ENCODE data around the gene GAL3ST2. TPM values are rescaled to one million over a fixed set of nuclear protein-coding genes. Genes with fewer than 3 reads are reported as not detected.
A peak's percentile ranks its signal among the peaks of the same experiment; 100 is the strongest.
"Not testable (repeated sequence)": the region's sequence is repeated elsewhere in the genome, so short reads cannot be mapped to it uniquely, and the experiment has no call there.

The GAL3ST2 gene
- total RNA-seq, 2 experiments from 2014 or later = 0.22 to 0.43 TPM

GRCh38 chr2:241806217-241806616 is 29.6 kb downstream of the GAL3ST2 start:
- ATAC-seq (ENCODE audit: low read depth); DNase-seq; H3K4me3 Mint-ChIP-seq; H3K9me3 Mint-ChIP-seq; H3K36me3 Mint-ChIP-seq; H3K27me3 Mint-ChIP-seq; POLR2A ChIA-PET; H3K27ac Mint-ChIP-seq: not testable (repeated sequence)
- peaks cover 10% of the 10 kb centered on the region for H3K4me1 Mint-ChIP-seq

- H3K36me3 Mint-ChIP-seq = no peaks in the 10 kb centered on the region
- no peak overlapping the region for H3K27ac Mint-ChIP-seq
- H3K9me3 Mint-ChIP-seq = no peaks in the 10 kb centered on the region
- ATAC-seq (ENCODE audit: low read depth) (no peak), DNase-seq (no peak)
- POLR2A ChIA-PET = no interaction called here
- H3K27me3 Mint-ChIP-seq = no peaks in the 10 kb centered on the region
- H3K4me3 Mint-ChIP-seq = no peak overlapping the region
- H3K4me1 Mint-ChIP-seq = peaks cover 10% of the 10 kb centered on the region
Observed at GRCh38 chr2:241808051-241808720, 31.6 kb downstream of the GAL3ST2 start.

DNA sequence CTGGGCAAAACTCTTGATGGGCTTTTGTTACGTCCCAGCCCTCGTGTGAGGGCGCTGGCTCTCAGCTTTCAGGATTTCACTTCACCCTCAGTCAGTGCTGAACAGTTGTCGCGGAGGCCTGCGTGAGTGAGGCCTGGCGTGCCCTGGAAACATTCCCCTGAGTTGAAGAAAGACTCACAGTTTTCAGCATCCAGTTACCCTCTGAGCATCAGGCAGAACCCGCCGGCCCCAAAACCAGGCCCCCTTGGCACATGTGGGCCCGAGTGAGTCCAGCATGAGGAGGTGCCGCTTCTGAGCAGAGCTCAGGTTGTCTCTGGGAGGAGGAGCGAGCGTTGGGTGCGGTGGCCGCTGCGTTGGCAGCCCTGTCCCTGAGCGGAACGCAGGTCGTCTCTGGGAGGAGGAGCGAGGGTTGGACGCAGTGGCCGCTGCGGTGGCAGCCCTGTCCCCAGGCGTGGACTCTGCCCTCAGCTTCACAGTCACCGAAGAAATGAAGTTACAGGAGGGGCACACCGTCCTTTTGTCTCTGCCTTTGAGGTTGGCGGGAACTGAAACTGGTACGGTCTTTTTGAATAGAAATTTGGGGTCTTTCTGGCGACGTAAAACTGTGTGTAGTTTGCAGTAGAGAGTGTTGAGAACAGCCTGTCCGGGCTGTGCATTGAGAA is 32.2 kb downstream of the GAL3ST2 start, which contains the start of gene NEU4:
Gene NEU4, plus strand, starts transcription at position 473 of the 662 bp plus-strand sequence. CDS start 5,292 bp downstream, outside the sequence.
- POLR2A ChIA-PET = no interaction called here
- Mint-ChIP-seq H3K9me3 (no peaks in the 10 kb centered on the region), H3K27ac (no peak within 1 kb of the TSS), H3K36me3 (no peaks in the 10 kb centered on the region), H3K4me3 (no peak within 1 kb of the TSS), H3K4me1 (peaks cover 8% of the 10 kb centered on the region), H3K27me3 (no peaks in the 10 kb centered on the region)
- DNase-seq (peak; percentile 28), ATAC-seq (ENCODE audit: low read depth) (no peak)

- peak; percentile 24 for DNase-seq
- no peak overlapping the region for H3K27ac Mint-ChIP-seq
- H3K4me1 Mint-ChIP-seq = peaks cover 6% of the 10 kb centered on the region
- no peaks in the 10 kb centered on the region for H3K36me3 Mint-ChIP-seq
- H3K27me3 Mint-ChIP-seq = no peaks in the 10 kb centered on the region
- no peak for ATAC-seq (ENCODE audit: low read depth)
- no peak overlapping the region for H3K4me3 Mint-ChIP-seq
- POLR2A ChIA-PET = no interaction called here
- no peaks in the 10 kb centered on the region for H3K9me3 Mint-ChIP-seq
Observed at GRCh38 chr2:241809383-241810306, 33.0 kb downstream of the GAL3ST2 start.

DNA sequence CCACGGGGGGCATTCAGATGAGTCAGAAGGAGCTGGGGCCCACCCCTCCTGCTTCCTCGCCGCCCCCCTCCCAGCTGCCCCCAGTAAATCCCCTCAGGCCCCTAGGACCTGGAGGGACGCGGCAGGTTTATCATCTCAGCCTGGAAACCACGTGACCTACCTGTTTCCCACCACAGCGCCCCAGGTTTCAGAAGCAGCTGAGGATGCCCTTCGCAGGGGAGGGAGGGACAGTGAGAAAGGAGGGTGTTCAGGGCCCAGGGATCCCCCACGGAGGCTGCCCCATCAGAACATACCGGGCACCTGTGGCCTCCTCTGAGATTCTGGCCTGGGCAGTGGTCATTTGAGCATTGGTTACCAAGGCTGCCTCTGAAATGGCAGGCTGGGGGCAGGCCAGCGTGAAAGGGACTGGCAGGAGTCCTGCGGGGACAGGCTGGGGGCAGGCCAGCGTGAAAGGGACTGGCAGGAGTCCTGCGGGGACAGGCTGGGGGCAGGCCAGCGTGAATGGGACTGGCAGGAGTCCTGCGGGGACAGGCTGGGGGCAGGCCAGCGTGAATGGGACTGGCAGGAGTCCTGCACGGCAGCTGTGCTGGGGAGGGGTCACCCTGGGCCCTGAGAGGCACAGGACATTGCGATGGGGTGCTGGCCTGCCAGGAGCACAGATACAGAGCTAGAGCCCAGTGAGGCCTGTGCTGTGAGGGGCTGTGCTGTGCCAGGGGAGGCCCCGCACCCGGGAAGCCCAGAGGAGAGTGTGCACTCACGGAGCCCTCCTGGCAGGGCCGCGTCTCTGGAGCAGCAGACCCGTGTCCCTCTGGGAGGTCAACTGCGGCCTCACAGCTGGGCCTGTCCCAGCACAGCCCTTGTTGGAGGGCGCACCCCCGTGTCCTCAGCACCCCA is 33.9 kb downstream of the GAL3ST2 start:
- no peak for ATAC-seq (ENCODE audit: low read depth)
- no peaks in the 10 kb centered on the region for H3K36me3 Mint-ChIP-seq
- DNase-seq = peak; percentile 29
- POLR2A ChIA-PET = no interaction called here
- peaks cover 3% of the 10 kb centered on the region for H3K4me1 Mint-ChIP-seq
- H3K27me3 Mint-ChIP-seq = no peaks in the 10 kb centered on the region
- no peaks in the 10 kb centered on the region for H3K9me3 Mint-ChIP-seq
- H3K4me3 Mint-ChIP-seq = no peak overlapping the region
- H3K27ac Mint-ChIP-seq = no peak overlapping the region

DNA sequence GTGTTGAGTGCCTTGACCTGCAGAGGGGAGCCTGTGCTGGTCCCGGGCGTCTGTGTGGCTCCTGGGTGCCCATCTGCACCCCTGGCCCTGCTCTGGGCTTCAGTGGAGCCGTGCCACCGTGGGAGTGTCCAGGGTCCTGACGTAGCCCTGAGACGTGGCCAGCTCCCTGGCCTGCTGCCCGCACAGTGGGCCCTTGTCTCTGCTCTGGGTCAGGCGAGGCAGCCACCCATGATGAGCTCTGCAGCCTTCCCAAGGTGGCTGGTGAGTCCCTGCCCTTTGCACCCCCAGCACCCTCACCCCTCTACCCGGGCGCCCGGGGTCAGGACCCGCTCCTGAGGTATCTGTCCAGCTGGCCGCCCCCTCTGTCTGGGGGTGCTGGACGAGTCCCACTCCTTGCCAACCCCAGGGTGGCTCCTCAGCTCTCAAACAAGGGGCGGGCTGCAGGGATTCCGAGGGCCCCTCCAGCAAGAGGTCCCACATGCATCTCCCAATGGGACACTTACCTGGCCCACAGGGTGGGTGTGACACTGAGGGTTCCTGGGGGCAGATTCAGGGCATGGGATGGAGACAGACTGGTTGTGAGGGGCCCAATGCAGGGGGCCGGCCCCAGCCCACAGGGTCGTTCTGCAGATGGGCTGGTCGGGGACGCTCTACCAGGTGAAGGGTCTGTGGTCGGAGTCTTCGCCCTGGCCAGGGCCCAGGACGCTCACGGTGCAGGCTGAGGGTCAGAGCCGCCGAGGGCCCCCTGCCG is 34.8 kb downstream of the GAL3ST2 start:
- H3K27ac Mint-ChIP-seq = no peak overlapping the region
- peaks cover 3% of the 10 kb centered on the region for H3K4me1 Mint-ChIP-seq
- H3K27me3 Mint-ChIP-seq = no peaks in the 10 kb centered on the region
- H3K4me3 Mint-ChIP-seq = no peak overlapping the region
- H3K36me3 Mint-ChIP-seq = no peaks in the 10 kb centered on the region
- ATAC-seq (ENCODE audit: low read depth) (no peak), DNase-seq (peak; percentile 33)
- H3K9me3 Mint-ChIP-seq = no peaks in the 10 kb centered on the region
- POLR2A ChIA-PET = no interaction called here

- H3K4me3 Mint-ChIP-seq = no peak overlapping the region
- H3K4me1 Mint-ChIP-seq = peaks cover 3% of the 10 kb centered on the region
- POLR2A ChIA-PET = no interaction called here
- H3K9me3 Mint-ChIP-seq = no peaks in the 10 kb centered on the region
- no peak overlapping the region for H3K27ac Mint-ChIP-seq
- H3K27me3 Mint-ChIP-seq = no peaks in the 10 kb centered on the region
- no peak for ATAC-seq (ENCODE audit: low read depth)
- H3K36me3 Mint-ChIP-seq = no peaks in the 10 kb centered on the region
- DNase-seq = no peak
Observed at GRCh38 chr2:241811952-241812729, 35.5 kb downstream of the GAL3ST2 start.

GRCh38 chr2:241812730-241813643 is 36.4 kb downstream of the GAL3ST2 start:
- ATAC-seq (ENCODE audit: low read depth) (no peak), DNase-seq (no peak)
- Mint-ChIP-seq H3K9me3 (no peaks in the 10 kb centered on the region), H3K36me3 (no peaks in the 10 kb centered on the region), H3K4me1 (peaks cover 6% of the 10 kb centered on the region), H3K27ac (no peak overlapping the region), H3K27me3 (peaks cover 3% of the 10 kb centered on the region), H3K4me3 (no peak overlapping the region)
- POLR2A ChIA-PET = no interaction called here

- POLR2A ChIA-PET = no interaction called here
- peak; percentile 45 for DNase-seq
- no peak overlapping the region for H3K27ac Mint-ChIP-seq
Observed at GRCh38 chr2:241813644-241814392, 37.2 kb downstream of the GAL3ST2 start.

GRCh38 chr2:241814393-241814642 is 37.7 kb downstream of the GAL3ST2 start:
- no peaks in the 10 kb centered on the region for H3K36me3 Mint-ChIP-seq
- no peaks in the 10 kb centered on the region for H3K9me3 Mint-ChIP-seq
- H3K4me1 Mint-ChIP-seq = peaks cover 4% of the 10 kb centered on the region
- ATAC-seq (ENCODE audit: low read depth) (no peak), DNase-seq (no peak)
- POLR2A ChIA-PET = no interaction called here
- H3K27me3 Mint-ChIP-seq = peaks cover 3% of the 10 kb centered on the region
- H3K4me3 Mint-ChIP-seq = no peak overlapping the region
- no peak overlapping the region for H3K27ac Mint-ChIP-seq

More at GRCh38 chr2:241813644-241814392, 37.2 kb downstream of the GAL3ST2 start:
- no peaks in the 10 kb centered on the region for H3K36me3 Mint-ChIP-seq
- ATAC-seq (ENCODE audit: low read depth) = peak; percentile 40
- peaks cover 6% of the 10 kb centered on the region for H3K4me1 Mint-ChIP-seq
- no peaks in the 10 kb centered on the region for H3K9me3 Mint-ChIP-seq
- no peak overlapping the region for H3K4me3 Mint-ChIP-seq
- peaks cover 3% of the 10 kb centered on the region for H3K27me3 Mint-ChIP-seq

Data from activated naive CD8-positive, alpha-beta T cell treated with anti-CD3 and anti-CD28 coated beads, Interleukin-2, amount 10 ng/mL, durations not matched to agents 7 days and 5 days (primary cell).